ENCODE measurements around the gene KSR1.
A peak's percentile ranks its signal among the peaks of the same experiment; 100 is the strongest.

KSR1 gene

DNA sequence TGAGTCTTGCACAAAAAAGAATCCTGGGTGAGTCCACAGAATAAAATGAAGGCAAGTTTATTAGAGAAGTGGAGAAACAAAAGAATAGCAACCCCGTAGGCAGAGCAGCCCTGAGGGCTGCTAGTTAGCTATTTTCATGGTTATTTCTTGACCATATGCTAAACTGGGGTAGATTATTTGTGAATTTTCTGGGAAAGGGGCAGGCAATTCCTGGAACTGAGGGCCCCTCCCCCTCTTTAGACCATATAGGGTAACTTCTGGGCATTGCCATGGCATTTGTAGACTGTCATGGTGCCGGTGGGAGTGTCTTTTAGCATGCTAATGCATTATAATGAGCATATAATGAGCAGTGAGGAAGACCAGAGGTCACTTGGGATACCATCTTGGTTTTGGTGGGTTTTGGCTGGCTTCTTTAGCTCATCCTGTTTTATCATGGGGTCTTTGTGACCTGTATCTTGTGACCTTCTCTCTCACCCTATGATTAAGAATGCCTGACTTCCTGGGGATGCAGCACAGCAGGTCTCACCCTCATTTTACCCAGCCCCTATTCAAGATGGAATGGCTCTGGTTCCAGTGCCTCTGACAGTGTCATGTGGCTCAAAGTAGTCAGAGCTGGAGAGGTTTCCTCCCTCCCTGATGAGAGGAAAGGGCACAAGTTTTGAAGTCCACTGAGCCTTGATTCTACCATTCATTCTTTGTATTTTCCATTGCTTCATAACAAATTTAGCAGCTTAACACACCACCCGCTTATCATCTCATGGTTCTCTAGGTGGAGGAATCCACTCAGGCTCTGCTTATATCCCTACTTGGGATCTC lies 119.1 kb downstream of the KSR1 start:
- DNase-seq, result no peak

DNA sequence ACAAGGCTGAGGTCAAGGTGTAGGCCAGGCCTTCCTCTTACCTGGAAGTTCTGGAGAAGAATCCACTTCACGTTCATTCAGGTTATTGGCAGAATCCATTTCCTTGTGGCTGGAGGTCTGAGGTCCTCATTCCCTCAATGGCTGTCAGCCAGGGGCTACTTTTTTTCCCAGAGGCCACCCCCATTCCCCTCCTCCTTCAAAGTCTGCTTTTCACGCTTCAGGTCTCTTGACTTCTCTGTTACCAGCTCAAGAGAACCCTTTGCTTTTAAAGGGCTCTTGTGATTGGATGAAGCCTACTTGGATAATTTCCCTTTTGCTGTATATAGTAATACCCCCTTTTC lies 119.6 kb downstream of the KSR1 start:
- DNase-seq, result no peak

GRCh38 chr17:27576477-27577083 lies 120.3 kb downstream of the KSR1 start:
- DNase-seq, result peak; percentile 19

- DNase-seq, result peak; percentile 59
These were observed 121.0 kb downstream of the KSR1 start for GRCh38 chr17:27577121-27577761.

DNA sequence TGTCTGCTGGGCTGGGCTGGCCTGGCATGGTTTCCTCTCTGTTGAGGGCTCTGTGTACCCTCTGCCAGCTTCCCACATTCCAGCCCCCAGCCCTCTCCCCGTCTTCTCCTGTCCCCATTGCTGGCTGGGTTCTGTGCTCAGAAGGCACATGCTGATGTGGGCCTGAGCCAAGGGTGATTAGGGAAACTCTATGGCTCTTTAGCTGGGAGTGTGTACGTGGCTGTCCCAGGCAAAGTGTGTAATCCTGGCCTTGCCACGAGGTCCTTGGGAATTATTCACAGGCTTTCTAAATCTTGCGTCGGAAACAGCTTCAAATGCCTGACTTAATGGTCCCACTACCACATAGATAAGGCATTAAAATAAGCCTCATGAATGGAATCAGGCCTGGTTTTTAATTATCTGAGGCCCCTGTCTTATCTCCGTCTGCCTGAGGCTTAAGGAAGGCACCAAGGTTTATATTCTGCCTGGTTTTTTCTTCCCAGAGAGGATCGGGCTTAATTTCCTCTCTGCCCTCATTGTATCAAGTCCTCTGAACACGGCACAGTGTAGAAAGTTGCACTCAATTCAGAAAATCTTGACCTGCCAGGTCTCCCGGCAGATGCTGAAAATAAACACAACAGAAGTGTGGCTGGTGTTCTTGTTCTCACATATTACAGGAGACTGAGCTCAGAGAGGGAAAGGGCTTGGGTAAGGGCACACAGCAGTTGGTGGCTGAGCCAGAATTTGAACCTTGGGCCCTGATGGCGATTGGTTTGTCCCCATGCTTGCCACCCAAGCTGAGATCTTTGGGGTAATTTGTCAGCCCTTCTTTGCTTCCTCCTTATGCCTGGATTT lies 121.9 kb downstream of the KSR1 start:
- no peak for DNase-seq

DNA sequence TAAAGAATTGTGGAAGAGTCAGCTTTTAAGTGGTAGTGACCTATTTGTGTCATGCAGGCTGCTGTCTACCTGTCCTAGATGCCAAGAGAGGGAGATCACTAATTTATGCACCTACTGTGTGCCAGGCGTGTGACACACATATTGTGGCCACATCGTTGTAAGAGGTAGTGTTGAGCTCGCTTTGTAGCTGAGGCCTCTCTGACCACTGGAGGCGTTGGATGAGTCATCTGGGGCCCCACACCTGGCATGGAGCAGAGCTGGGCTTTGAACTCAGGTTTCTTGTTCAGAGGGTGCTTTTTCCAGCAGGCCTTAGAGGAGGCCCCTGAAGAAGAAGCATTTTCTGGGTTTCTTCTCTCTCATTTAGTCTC lies 122.5 kb downstream of the KSR1 start:
- DNase-seq, result no peak

- no peak for DNase-seq
These were observed 123.1 kb downstream of the KSR1 start for GRCh38 chr17:27579304-27579703.

- no peak for DNase-seq
These were observed 123.7 kb downstream of the KSR1 start for GRCh38 chr17:27579897-27580321.

- DNase-seq, result no peak
These were observed 124.8 kb downstream of the KSR1 start for GRCh38 chr17:27581016-27581415.

DNA sequence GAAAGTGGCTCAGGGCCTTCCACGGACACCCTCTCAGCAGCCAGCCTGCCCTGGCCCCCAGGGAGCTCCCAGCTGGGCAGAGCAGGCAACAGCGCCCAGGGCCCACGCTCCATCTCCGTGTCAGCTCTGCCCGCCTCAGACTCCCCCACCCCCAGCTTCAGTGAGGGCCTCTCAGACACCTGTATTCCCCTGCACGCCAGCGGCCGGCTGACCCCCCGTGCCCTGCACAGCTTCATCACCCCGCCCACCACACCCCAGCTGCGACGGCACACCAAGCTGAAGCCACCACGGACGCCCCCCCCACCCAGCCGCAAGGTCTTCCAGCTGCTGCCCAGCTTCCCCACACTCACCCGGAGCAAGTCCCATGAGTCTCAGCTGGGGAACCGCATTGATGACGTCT lies 126.4 kb downstream of the KSR1 start:
- no peak for DNase-seq

GRCh38 chr17:27585153-27585681 lies 129.0 kb downstream of the KSR1 start:
- DNase-seq, result no peak

DNA sequence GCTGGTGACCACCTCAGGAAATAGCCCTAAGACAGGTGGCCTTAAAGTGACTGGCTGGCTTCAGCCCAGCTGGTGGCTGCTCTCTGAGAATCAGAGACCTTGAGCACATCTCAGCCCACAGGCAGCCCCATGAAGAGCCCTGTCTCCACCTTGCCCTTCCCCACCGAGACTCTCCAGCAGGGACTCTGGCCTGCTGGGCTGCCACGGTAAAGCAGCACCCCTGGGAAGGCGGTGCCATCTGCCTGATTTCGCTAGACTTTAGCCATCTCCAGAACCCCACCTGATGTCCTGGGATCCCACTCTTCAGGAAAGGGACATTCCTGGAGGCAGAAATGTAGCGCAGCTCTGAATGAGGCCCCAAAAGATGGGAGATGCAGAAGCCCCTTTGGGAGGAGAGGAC lies 129.5 kb downstream of the KSR1 start:
- no peak for DNase-seq

- DNase-seq, result no peak
These were observed 130.0 kb downstream of the KSR1 start for GRCh38 chr17:27586203-27586721.

GRCh38 chr17:27588354-27588753 lies 132.1 kb downstream of the KSR1 start:
- DNase-seq, result no peak

GRCh38 chr17:27590864-27591263 lies 134.6 kb downstream of the KSR1 start:
- no peak for DNase-seq

GRCh38 chr17:27591986-27592385 lies 135.7 kb downstream of the KSR1 start:
- no peak for DNase-seq

- no peak for DNase-seq
These were observed 137.1 kb downstream of the KSR1 start for GRCh38 chr17:27593232-27593856.

DNA sequence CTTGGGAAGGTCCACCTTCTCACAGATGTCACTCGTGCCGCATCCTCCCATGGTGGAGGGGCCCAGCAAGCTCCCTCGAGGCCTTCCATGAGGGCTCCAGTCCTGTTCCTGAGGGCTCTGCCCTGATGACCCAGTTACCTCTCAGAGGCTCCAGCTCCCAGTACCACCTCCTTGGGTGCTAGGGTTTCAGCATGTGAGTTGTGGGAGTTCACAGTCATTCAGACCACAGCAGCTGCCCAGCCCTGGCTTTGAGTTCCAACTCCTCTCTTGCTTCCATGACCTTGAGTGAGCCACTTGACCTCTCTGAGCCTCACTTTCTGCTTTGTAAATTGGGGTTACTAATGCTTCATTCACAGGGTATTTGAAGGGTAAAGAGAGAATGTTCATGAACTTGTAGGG lies 137.6 kb downstream of the KSR1 start:
- no peak for DNase-seq

DNA sequence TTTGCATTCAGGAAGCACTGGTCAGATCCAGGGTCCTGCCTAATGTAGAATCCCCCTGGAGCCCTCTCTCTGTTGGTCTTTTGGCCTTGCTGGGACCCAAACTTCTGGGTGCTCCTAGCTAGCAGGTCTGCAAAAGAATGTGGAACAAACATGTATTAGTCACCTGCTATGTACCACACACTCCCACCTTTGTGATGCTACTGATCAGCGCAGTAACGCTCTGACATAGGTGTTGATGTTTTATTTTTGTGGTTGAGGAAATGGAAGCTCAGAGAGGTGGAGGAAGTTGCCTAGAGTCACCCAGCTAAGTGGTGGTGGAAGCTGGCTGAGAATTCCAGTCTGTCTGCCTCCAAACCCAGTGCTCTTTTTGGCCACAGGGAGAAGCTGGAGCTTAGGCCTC lies 139.0 kb downstream of the KSR1 start:
- DNase-seq, result no peak

DNA sequence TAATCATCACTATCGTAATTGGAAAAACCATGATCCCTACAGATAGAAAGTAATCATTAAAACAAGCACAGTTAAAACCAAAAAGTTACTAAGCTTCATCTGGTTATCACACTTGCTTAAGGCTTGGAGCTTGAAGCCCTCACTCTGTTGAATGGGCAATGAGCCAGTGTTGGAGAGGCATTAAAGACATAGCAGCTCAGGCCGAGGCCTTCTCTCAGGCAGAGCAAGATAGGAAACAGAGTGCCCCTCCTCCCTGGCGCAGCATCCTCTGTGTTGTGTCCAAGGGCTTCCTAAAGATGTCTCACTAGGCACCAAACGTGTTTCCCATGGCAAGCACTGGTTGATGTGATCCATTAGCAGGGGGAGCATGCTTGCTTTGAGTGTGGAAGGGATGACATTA lies 139.8 kb downstream of the KSR1 start:
- DNase-seq, result no peak

DNA sequence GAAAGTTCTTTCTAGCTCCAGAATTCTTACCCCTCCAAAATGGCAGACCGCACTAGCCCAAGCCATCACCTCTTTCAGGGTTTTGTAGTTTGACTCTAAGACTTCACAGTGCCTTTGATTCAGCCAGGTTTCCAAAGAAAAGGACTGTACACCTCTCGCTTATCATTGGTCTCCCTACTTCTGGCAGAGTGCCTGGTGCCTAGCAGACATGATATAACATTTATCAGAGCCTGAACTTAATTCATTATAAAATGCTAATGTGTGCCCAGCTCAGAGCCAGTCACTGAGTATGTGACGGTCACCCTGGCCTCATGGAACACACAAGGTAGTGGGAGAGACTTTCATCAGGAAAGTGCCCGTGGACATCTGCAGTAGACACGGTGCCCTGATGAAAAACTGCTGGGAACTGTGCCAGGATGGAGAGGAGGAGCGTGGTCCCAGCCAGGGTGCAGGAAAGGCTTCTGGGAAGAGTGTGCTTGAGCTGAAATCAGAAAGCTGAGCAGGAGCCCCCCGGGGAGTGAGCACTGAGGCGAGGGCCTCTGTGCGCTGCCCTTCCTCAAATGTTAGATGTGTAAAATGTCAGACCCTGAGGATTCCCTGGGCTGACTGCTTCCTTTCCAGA lies 140.4 kb downstream of the KSR1 start:
- no peak for DNase-seq

DNA sequence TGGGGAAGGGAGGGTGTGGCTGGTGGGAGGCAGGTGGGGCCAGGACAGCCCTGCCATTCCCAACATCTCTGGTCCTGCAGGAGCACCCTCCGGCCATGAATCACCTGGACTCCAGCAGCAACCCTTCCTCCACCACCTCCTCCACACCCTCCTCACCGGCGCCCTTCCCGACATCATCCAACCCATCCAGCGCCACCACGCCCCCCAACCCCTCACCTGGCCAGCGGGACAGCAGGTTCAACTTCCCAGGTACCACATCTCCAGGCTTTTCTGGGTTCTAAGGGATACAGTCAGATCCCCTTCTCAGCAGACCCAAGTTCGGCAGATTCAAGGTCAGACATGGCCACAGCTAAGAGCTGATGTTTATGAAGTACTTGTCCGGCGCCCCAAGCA lies 140.9 kb downstream of the KSR1 start:
- no peak for DNase-seq
